GM12873 (cell line): Measurements from ENCODE around the gene GPATCH2.

Experiments used
- TF ChIP-seq, protein P1 (sequence below): IDR thresholded peaks from 2 replicates; pipeline ENCODE4 v1.5.1; 2012; ENCODE audit warnings: low read depth, mild to moderate bottlenecking, moderate library complexity, low read length, control low read depth; ENCODE audit not compliant: insufficient read depth; ENCODE audit errors: missing control alignments

Gene GPATCH2

DNA sequence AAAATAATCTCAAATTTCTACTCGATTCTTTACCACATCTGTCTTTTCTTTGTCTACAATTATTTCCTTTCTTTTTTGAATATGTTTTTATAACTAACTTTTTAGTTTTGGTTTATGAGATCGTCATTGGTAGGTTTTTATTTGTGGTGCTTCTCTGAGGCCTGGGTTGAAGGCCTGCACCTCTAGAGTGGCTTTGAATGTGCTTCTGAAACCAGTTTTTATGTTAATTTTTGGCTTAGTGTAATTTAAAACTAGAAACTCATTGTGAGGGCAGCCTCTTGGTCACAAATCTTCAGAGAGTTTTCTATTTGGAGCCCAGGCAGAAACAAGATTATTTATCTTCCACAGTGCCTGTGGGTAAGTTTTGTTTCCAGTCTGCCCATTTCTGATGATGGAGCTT is 187.0 kb downstream of the GPATCH2 start:
- TF ChIP-seq, protein P1, sequence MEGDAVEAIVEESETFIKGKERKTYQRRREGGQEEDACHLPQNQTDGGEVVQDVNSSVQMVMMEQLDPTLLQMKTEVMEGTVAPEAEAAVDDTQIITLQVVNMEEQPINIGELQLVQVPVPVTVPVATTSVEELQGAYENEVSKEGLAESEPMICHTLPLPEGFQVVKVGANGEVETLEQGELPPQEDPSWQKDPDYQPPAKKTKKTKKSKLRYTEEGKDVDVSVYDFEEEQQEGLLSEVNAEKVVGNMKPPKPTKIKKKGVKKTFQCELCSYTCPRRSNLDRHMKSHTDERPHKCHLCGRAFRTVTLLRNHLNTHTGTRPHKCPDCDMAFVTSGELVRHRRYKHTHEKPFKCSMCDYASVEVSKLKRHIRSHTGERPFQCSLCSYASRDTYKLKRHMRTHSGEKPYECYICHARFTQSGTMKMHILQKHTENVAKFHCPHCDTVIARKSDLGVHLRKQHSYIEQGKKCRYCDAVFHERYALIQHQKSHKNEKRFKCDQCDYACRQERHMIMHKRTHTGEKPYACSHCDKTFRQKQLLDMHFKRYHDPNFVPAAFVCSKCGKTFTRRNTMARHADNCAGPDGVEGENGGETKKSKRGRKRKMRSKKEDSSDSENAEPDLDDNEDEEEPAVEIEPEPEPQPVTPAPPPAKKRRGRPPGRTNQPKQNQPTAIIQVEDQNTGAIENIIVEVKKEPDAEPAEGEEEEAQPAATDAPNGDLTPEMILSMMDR: no peak

DNA sequence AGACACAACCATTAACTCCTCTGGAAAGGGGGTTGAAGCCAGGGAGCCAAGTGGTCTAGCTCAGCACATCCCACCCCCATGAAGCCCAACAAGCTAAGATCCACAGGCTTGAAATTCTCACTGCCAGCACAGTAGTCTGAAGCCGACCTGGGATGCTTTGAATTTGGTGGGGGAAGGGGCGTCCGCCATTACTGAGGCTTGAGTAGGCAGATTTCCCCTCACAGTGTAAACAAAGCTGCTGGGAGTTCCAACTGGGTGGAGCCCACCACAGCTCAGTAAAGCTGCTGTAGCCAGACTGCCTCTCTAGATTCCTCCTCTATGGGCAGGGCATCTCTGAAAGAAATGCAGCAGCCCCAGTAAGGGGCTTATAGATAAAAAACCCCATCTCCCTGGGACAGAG is 193.5 kb downstream of the GPATCH2 start:
- TF ChIP-seq, protein P1: no peak

DNA sequence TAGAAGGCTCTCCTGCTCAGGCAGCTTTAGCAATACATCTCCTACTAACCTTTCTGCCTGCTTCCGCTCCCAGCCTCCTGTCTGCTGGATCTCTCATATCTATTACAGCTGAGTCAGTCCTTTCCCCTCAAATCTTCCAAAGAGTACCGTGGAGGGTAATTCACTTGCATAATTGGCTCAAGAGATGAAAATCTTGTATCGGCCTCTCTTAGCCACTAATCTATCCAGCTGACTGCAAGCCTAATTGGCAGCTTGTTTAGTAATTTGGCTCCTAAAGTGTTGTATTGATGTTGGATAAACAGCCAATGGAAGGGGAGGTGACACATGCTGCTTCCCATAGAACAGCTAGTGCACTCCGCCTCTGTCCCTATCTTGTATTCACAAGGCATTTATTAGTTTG is 195.7 kb downstream of the GPATCH2 start:
- TF ChIP-seq, protein P1: no peak

DNA sequence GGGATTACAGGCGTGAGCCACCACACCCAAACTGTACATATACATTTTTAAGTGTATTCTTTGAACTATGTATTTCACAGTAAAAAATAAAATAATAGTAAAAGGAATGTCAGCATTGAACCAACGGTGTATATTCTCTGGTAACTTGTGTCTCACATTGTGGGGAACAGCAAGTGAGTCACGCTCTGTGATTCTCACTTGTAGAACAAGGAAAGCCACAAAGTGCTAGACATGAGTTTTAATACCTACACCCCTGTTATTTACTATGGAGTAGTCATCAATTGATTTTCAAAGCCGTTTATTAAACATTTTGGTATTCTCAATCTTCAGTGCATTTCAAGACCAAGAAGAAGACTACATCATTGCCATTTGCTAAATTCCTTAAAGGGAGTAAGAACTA is 197.2 kb downstream of the GPATCH2 start:
- TF ChIP-seq, protein P1: no peak

DNA sequence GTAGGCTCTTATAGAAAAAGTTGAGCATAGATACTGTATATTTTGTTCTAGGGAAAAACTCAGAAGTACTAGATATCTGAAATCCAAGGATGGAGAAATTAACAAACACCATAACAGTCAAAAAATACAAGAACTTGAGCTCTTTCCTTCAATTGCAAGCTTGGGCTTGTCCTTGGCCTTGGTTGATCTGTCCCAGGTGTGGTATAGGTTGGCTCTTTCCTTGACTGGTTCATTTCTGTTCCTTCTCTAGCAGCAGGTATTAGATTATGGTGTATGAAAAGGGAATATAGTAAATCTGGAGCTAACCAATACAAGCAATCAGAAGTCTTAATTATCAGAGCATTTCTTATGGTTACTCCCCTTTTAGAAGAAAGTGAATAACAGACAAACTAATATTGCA is 198.6 kb downstream of the GPATCH2 start:
- TF ChIP-seq, protein P1: no peak

DNA sequence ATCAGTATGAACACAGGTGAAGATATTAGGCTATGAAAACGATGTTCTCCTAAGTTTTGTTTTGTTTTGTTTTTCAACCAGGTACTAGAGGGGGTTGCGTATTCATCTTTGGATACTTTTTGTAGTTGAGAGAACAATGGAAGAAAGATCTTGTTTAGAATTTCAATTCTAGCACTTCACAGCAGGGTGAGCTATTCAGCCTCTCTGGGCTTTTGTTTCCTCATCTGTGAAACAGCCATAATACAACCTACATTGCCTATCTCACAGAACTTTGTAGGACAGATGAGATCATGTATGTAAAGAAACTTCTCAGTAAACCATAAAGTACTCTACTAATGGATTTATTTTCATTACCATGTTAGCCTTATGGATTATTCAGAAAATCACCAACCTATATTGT is 199.5 kb downstream of the GPATCH2 start:
- TF ChIP-seq, protein P1: peak; percentile 12

DNA sequence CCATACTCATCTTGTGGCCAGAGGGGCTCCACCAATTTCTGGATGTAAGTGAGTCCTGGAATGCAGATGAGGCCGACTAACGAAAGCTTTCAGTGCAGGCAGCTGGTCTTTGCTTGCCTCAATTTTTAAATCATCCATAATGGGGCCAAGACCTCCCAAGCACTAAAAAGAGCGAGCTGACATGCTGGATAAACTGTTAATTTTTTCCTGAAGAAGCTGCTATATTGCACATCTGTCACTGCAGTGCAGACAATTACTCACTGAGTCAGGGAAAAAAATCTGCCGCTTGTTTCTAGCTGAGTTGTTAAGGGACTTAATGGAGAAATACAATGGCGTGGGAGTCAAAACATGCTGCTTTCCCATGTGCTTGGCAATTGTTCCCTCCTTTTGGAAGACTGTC is 205.5 kb downstream of the GPATCH2 start:
- TF ChIP-seq, protein P1: no peak
